Neural cell (in vitro differentiated cells): ENCODE measurements around the gene SELENOO.

Experiments used
- CTCF ChIP-seq: fragments of 450-650 bp; IDR thresholded peaks from 2 replicates; pipeline ENCODE4 v1.5.1; 2014; ENCODE audit warnings: antibody characterized with exemption, mild to moderate bottlenecking, moderate library complexity; ENCODE audit not compliant: poor library complexity, severe bottlenecking
- EZH2 ChIP-seq: fragments of 200-600, 300-800 bp; shearing (Covaris generic), sonication (generic); IDR thresholded peaks from 2 replicates; pipeline ENCODE4 v1.6.1; 2014; ENCODE audit warnings: antibody characterized with exemption, low read length, borderline replicate concordance, mild to moderate bottlenecking; ENCODE audit not compliant: insufficient read depth, poor library complexity, severe bottlenecking
- MXI1 ChIP-seq: fragments of 450-650 bp; conservative IDR thresholded peaks from 2 replicates; pipeline ENCODE4 v1.6.1; 2014; ENCODE audit warnings: antibody characterized with exemption, mild to moderate bottlenecking; ENCODE audit not compliant: poor library complexity, severe bottlenecking

- TF ChIP-seq MXI1: no peak
- TF ChIP-seq EZH2: no peak
- no peak for TF ChIP-seq CTCF
These were observed 47.6 kb downstream of the SELENOO start for GRCh38 chr22:50248196-50249081.
